Raji (cell line): ENCODE data around the gene ARF4.

ENCODE experiments used
- POLR2A ChIP-seq: IDR thresholded peaks from 2 replicates; pipeline ENCODE4 v1.6.1; 2011; ENCODE audit warnings: low read depth, low read length, control low read depth; ENCODE audit not compliant: insufficient read depth

ARF4 gene

DNA sequence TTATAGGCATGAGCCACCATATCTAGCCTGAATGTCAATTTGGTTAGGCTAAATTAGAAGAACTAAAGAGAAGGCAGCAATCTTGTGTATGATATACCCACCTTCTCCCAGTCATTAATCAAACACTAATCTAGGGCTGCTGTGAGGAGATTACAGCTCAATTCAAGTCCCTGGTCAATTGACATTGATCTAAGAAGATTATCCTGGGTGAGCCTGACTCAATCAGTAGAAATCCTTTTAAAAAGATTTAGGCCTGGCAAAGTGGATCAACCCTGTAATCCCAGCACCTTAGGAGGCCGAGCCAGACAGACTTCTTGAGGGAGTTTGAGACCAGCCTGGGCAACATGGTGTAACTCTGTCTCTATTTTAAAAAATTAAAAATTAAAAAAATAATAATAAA is 50.5 kb downstream of the ARF4 start:
- TF ChIP-seq POLR2A: no peak

GRCh38 chr3:57545636-57546268 is 51.4 kb downstream of the ARF4 start:
- no peak for TF ChIP-seq POLR2A

- no peak for TF ChIP-seq POLR2A
These were observed 52.7 kb downstream of the ARF4 start, which contains the start of gene DNAH12 for GRCh38 chr3:57544181-57545125. DNAH12 (minus strand) TSS chr3:57544344; CDS start chr3:57542870, 1,474 bp downstream.

- no peak for TF ChIP-seq POLR2A
These were observed 58.7 kb downstream of the ARF4 start for GRCh38 chr3:57538465-57538864.

DNA sequence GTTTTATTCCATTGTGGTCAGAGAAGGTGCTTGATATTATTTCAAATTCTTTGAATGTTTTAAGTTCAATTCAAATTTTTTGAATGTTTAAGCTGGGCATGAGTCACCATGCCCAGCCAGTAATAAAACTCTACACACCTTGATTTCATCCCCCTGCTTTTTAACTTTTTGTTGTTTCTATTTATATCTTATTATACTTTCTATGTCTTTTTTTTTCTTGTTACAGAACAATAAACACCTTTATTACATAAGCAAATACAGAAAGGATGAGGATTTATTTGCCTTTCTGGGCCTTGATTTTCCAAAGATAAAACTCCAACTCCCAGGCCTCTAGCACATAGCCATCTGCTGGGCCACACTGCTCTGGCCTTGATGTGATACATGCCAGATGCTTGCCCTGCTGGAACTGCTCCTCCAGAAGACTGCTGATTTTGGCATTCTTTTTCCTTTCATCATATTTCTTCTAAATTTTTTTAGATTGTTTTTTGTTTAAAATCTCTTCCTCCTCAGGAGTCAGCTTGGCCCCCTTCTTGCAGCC is 67.0 kb downstream of the ARF4 start:
- TF ChIP-seq POLR2A: no peak
